D341Med (cell line): ENCODE results near the gene PRSS21.

ENCODE experiments used
- DNase-seq: peaks from one replicate; pipeline ENCODE4 v3.0.0; 2012; ENCODE audit warnings: low spot score

The PRSS21 gene

DNA sequence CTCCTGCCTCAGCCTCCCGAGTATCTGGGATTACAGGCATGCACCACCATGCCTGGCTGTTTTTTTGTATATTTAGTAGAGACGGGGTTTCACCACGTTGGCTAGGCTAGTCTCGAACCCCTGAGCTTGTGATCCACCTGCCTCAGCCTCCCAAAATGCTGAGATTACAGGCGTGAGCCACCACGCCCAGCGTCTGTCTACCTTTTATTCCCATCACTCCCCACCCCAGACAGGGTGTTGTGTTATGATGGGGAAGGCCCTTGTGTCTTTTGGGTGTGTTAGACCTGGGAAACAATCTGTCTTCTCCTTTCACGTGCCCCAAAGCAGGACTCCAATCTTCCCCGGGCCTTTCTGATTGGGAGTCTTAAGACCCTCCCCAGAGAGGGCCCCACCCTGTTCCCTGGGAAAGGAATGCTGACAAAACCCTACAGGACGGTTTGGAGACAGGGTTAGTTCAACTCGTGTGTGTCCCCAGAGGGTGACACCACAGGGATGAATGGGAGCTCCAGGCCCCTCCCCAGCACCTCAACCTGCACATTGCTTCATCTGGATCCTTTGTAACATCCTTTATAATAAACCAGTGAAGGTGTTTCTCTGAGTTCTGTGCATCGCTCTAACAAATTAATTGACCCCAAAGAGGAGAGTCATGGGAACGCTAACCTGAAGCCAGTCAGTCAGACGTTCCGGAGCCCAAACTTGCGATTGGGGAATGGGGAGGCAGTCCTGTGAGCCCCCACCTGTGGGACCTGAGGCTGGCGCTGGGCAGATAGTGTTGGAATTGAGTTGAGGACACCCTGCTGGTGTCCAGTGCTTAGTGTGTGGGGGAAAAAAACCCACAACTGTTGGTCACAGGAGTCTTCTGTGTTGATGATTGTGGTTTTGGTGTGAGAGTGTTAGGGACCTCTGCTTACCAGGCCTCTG lies 36.8 kb upstream of the PRSS21 start:
- no peak for DNase-seq

DNA sequence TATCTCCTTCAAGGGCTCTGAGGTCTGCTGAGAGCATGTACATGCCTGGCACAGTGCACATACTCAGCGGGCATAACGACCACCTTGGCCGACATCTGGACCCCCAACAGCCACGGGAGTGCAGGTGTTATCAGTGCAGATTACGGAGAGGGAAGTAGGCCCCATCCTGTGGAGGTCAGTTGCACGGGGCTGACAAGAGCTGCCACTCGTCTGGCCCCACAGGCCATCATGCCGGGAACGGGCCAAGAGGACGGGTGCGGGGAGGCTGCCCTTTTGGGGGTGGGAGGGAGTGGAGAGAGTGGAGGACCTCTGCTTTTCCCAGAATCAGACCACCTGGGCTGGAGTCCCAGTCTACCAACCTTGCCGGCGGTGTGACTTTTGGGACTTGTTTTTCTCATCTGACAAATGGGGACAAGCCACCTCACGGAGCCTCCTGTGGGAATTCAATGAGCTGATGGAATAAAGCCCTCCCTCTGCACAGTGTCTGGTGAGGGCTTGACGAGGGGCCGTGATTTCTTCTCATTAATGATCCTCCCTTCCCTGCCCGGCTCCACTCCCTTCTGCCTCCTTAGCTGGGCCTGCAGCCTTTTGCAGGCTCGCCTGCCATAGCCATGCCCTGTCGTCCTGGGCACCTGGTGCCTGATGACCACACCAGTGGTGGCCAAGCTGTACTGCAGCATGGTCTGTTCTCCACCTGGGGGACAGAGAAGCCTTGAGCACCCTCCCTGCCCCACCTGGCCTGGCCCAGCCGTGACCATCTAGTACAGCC lies 34.3 kb upstream of the PRSS21 start:
- no peak for DNase-seq

DNA sequence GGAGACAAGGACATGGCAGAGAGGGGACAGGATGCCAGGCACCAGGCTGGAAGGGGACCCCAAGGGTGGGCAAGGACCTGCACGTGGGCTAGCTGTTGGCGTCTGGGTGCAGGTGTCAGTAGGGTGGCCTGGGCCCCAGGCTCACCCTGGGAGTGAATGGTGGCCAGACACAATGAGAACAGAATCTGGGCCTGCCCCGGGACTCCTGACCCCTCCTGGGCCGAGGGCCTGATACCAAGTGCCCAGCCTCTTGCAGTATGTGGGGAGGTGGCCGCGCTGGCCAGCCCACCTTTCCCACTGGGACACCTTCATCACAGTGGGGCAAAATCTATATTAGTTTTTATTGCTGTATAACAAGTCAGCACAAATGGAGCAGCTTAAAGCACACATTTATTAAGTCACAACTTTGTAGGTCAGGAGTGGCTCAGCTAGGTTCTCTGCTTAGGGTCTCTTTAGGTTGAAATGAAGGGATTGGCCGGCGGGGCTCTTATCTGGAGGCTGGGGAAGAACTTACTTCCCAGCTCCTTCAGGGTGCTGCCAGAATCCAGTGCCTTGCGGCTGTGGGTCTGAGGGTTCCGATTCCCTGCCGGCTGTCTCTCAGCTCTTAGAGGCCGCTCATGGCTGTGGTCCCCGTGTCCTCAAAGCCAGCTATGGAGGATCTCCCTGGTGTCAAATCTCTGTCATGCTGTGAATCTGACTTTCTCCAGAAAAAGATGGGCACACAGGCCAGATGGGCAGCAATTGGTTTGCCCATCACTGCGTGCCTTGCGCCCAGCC lies 33.3 kb upstream of the PRSS21 start:
- no peak for DNase-seq

DNA sequence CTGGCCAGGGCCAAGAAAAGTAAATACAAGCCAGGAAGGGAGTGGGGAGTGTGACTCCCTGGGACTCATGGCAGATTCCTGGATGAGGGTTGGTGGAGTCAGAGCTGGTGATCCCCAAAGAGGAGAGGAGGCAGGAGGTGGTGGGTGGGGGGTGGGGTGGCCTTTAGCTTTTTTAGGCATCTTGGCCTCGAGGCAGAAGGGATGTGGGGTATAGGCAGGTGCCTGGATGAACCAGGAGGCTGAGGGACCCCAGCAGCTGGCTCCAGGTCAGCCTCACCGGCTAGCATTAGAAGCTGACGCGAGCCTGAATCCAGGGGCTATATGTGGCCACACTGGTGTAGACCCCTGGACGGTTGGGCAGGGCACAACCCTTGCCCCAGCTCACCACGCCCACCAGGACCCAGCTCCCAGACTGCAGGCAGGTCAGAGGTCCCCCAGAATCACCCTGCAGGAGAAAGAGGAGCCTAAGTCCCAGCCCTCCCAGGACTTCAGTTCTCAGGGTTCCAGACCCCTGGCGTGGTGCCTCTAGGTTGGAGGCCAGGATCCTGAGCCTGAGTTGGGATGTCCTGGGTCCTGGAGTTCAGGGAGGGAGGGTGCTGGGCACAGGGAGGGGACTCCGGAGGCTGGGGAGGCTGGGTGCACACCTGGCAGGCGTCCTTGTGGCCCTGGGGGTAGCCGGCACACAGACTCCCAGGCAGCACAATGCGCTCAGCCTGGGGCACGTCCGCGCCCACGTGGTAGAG lies 32.5 kb upstream of the PRSS21 start:
- peak; percentile 27 for DNase-seq

DNA sequence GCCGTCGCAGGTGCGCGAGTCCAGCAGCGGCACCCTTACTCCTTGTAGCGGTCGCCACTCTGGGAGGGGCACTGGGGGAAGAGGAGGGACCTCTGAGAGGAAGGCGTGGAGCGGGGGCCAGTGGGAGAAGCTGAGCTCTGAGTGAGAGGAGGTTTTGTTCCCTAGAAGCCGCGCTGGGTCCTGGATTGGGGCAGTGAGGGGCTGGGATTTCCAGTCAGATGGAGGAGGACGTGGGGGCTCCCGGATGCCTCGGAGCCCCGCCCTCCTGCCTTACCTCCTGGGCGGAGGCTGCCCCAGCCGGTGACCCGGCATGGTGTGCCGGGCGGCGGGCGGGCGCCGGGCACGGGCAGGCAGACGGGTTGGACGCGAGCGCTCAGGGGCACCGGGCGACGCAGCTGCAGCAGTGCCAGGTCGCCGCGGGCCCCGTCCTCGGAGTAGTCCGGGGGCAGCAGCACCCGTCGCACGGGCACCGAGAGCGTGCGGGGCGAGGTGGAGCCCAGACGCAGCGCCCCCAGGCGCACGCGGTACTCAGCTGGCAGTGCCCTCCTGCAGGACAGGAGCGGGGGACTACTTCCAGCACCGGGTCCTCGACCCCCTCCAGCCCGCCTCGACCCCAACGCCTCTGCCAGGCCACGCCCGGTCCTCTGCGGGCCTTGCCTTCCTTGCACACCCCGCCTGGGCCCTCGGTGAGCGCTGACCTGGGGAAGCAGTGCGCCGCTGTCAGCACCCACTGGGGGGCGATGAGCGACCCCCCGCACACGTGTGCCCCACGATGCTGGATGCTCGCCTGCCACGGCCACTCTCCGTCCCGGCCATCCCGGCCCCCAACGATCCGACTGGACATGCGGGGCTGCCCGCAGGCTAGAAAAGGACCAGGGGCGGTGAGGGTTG lies 31.7 kb upstream of the PRSS21 start:
- DNase-seq, result peak; percentile 43

DNA sequence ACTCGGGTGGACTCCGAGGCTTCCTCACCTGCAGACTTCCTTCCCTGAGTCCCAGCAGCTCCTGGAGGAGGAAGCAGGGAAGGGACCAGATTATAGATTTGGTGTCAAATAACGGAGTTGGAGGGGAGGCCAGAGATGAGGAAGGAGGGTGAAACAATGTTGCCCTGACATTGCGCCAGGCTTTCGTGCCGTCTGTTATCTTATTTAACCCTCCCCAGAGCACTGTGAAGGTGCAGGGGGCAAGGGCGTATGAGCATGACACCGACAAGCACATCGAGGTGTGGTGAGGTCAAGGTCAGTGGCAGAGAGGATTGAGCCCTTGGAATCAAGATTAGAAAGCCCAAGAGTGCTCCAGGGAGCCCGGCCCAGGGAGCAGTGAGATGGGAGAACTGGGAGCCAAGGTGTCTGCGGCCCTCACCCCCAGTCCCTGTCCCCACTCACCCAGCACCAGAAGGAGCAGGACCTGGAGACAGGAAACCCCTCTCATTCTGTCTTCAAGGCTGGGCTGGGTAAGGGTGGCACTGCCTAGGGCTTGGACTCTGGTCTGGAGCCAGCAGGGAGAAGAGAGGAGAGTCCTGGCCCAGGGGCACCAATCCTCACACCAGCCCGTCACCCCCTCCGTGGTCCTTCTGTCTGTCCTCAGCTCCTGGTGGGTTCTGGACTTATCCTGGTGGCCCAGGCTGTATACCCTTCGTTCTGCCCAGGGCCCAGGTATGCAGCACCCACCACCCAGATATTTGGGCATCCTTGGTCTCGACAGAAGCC lies 30.8 kb upstream of the PRSS21 start:
- no peak for DNase-seq

DNA sequence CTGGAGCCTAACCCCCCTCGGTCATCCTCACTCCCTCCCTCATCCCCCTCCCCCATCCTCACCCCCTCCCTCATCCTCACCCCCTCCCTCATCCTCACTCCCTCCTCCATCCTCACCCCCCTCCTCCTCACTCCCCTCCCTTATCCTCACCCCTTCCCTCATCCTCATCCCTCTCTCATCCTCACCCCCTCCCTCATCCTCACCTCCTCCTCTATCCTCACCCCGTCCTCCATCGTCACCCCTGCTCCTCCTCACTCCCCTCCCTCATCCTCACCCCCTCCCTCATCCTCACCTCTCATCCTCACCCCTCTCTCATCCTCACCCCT lies 30.2 kb upstream of the PRSS21 start:
- DNase-seq, result no peak

DNA sequence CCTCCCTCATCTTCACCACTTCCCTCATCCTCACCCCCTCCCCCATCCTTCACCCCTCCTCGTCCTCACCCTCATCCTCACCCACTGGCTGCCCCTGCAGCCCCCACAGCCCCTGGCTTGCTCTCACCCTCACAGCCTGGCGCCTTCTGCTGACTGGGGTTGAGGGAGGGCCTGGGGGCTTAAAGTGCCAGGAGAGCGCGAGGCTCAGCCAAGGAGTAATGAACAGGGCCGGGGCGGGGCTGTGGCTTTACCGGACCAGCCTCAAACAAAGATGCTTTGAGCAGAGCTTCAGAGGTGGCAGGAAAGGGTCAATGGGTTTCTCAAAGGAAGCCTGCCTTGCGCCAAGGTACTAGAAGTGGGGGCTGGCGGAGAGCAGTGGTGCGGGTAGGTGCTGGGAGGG lies 29.6 kb upstream of the PRSS21 start, which contains the start of gene PRSS33:
Gene PRSS33, minus strand, starts transcription at position 155 of the 400 bp plus-strand sequence. CDS start 1,013 bp downstream, outside the sequence.
- DNase-seq, result no peak

DNA sequence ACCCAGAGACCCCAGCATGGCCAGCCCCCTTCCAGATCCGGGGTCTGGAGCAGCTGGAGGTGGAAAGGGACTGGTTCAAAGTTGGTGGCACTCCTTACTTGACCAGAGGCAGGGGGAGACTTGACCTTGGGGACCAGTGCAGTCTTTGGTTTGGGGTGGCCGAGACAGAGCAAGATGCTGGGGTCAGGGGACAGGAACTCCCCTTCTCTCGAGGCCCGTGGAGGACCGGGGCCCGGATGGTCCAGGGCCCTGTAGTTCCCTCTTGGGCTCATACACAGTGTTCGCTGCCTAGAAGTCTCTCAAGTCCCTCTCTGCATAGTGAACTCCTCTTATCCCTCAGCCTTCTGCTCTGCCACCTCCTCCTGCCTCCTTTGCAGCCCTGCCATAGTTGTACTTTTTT lies 29.1 kb upstream of the PRSS21 start:
- DNase-seq, result no peak

DNA sequence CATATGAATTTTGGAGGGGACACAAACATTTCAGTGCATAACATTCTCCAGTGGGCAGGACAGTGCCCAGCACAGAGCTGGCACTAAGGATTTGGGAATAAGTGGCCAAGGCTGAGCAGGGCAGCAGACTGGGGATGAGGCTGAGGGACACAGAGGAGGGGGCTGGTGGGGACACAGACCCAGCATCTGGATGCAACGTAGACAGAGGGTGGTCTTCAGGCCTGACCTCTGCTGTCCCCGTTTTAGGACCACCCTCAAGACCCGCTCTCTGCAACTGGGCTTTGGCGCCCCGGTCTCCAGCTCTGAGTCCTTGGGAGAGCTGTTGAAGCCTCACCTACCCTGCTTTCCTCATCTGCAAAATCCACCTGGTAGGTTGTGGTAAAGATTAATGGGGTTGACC lies 26.4 kb upstream of the PRSS21 start:
- peak; percentile 9 for DNase-seq

DNA sequence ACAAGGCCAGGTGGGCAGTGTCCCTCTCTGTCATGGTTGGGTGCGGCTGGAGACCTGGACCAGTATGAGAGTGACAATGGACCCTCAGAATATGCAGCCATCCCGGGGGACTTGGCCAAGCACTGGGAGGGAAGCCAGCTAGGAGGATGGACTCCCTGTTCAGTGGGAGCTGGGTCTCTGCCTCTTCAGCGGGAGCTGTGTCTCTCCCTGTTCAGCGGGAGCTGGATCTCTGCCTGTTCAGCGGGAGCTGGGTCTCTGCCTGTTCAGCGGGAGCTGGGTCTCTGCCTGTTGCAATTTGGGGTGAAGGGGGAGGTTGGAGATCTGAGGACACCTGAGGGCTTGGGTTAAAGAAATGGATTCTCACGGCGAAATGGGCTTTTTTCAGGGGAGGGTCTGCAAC lies 25.9 kb upstream of the PRSS21 start:
- DNase-seq, result peak; percentile 16

DNA sequence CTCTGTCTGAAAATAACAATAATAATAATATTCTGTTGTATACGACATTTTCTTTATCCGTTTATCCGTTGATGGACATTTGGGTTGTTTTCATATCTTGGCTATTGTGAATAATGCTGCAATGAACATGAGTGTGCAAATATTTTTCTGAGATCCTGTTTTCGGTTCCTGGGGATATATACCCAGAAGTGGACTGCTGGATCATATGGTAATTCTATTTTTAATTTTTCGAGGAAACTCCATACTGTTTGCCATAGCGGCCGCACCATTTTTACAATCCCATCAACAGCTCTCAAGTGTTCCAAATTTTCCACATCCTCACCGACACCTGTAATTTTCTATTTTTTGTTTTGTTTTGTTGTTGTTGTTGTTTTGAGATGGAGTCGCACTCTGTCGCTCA lies 24.1 kb upstream of the PRSS21 start:
- no peak for DNase-seq

DNA sequence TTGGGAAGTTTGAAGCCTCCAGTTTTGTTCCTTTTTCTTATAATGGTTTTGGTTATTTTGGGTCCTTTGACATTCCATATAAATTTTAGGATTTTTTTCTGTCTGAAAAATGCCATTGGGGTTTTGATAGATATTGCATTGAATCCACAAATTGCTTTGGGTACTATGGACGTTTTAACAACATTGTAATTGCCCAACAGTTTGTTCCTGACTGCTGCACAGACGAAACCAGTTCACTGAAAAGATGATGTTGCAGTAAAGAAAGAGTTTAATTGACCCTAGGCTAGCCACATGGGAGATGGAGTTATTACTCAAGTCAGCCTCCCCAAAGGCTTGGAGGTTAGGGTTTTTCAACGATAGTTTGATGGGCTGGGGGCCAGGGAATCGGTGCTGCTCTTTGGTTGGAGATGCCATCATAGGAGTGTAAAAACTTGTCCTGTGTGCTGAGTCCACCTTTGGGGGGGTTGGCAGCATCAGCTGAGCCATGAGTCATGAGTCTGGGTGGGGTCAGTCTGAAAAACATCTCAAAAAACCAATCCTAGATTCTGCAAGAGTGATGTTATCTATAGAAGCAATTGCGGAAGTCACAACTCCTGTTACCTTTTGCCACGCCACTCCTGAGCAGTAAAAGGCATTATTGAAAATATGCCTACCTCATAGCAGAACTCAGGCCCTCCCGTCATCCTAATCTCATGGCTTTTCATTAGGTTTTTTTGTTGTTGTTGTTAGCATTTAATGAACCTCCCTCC lies 21.5 kb upstream of the PRSS21 start:
- no peak for DNase-seq

DNA sequence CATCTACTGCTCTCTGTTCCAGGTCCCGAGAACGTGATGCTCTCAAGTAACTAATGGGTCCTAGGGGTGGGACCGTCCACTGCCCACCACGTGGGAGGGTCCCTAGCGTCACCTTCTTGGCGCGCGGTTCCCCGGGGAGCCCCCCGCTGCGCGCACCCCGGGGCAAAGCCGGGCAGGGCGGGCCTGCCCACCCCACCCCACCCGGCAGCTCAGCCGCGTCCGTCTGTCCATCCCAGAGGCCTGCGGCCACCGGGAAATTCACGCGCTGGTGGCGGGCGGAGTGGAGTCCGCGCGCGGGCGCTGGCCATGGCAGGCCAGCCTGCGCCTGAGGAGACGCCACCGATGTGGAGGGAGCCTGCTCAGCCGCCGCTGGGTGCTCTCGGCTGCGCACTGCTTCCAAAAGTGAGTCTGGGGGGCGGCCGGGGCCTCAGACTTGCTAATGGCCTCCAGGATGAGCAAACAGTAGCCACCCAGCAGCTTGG lies 18.3 kb upstream of the PRSS21 start:
- peak; percentile 28 for DNase-seq

DNA sequence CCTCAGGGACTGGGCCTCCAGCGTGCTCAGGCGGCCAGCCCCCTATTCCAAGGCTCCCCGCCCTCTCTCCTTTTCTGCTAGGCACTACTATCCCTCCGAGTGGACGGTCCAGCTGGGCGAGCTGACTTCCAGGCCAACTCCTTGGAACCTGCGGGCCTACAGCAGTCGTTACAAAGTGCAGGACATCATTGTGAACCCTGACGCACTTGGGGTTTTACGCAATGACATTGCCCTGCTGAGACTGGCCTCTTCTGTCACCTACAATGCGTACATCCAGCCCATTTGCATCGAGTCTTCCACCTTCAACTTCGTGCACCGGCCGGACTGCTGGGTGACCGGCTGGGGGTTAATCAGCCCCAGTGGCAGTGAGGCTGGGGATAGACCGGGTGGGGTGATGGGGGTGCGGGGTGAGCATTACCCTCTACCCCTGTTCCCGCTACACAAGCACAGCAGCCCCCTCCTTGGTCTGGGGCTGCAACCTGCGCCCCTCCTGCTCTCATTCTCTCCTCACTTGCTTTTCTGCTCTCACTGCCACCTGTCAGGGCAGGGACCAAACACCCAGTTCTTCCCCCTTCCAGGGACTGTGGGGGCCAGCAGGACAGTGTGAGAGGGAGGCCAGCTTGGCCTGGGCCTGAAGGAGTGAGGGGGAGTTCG lies 17.7 kb upstream of the PRSS21 start:
- DNase-seq, result no peak

DNA sequence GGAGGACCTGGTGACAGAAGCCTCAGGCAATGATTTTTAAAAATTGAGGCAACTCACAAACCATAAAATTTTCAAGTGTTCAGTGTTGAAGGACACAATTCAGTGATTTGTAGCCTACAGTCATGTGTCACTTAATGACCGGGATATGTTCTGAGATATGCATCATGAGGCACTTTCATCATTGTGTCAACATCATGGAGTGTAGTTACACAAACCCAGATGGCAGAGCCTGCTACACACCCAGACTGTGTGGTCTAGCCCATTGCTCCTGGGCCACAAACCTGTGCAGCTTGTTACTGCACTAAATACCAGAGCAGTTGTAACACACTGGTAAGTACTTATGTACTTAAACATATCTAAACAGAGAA lies 17.2 kb upstream of the PRSS21 start:
- no peak for DNase-seq

DNA sequence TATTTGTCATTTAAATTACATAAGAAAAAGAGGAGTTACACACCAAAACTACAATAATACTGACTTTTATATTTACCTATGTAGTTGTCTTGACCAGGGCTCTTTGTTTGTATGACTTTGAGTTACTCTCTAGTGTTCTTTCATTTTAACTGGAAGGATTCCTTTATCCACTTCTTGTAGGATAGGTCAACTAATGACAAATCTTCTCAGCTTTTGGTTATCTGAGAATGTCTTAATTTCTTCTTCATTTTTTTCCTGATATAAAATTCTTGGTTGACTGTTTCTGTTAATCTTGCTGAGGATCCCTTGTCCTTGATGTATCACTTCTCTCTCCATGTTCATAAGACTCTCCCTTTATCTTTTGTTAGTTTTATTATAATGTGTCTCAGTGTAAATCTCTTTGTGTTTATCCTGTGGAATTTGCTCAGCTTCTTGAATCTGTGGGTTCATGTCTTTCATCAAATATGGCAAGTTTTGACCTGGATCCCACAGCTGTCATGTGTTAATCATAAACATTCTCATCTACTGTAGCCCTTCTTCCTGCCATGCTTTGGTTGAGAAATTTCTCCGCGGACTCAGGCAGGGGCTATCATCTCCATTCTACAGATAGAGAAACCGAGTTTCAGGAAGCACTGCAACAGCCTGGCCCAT lies 13.4 kb upstream of the PRSS21 start:
- no peak for DNase-seq

DNA sequence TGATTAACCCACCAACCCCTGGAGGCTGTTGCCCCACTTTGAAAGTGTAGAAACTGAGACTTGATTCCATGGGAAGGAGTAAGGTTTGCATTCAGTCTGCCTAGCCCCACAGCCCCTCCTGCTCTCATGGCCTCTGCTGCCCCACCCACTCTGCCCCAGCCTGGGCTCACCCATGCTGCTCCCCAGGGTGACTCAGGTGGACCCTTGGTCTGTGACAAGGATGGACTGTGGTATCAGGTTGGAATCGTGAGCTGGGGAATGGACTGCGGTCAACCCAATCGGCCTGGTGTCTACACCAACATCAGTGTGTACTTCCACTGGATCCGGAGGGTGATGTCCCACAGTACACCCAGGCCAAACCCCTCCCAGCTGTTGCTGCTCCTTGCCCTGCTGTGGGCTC lies 12.3 kb upstream of the PRSS21 start:
- no peak for DNase-seq
